Measurements from ENCODE around the gene WDR90.
"Not testable (repeated sequence)": the region's sequence is repeated elsewhere in the genome, so short reads cannot be mapped to it uniquely, and the experiment has no call there.

WDR90 gene

DNA sequence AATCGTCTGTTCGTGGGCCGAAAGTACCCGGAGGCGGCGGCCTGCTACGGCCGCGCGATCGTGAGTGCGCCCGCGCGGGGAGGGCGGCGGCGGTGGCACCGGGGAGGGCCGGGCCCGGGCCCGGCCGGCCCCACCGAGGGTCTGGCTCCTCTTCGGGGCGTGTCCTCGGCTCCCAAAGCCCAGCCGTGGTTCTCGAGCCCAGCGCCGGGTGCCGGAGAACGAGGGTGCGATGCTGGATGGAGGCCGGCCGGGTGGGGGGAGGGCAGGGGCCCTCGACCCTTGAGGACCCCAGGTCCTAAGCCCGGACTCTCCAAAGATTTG is 31.4 kb downstream of the WDR90 start:
- Mint-ChIP-seq H3K4me3 (peak overlapping the region; percentile 85), H3K4me1 (ENCODE audit: low read depth) (peaks cover 33% of the 10 kb centered on the region), H3K36me3 (ENCODE audit: low read depth) (peaks cover 21% of the 10 kb centered on the region), H3K27me3 (no peaks in the 10 kb centered on the region), H3K9me3 (no peaks in the 10 kb centered on the region), H3K27ac (peak overlapping the region; percentile 40)

DNA sequence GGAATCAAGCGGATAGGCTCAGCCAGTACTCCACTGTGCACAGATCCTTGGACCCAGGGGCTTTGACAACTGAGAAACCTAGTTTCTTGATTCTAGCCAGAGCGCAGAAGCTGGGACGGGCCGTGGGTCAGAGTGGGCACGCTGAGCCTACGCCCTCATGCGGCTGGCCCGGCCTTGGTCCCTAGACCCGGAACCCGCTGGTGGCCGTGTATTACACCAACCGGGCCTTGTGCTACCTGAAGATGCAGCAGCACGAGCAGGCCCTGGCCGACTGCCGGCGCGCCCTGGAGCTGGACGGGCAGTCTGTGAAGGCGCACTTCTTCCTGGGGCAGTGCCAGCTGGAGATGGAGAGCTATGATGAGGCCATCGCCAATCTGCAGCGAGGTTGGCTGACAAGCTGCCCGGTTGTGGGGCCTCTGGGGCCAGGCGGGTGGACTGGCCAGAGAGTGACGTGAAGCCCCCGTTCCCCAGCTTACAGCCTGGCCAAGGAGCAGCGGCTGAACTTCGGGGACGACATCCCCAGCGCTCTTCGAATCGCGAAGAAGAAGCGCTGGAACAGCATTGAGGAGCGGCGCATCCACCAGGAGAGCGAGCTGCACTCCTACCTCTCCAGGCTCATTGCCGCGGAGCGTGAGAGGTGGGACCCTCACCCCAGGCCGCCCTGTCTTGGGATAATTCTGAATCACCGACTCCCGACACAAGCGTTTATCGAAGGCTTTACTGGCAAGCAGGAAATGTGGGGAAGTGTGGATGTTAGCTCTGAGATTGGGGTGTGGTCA is 32.0 kb downstream of the WDR90 start:
- Mint-ChIP-seq H3K27ac (peak overlapping the region; percentile 61), H3K4me1 (ENCODE audit: low read depth) (peaks cover 33% of the 10 kb centered on the region), H3K27me3 (no peaks in the 10 kb centered on the region), H3K9me3 (no peaks in the 10 kb centered on the region), H3K4me3 (peak overlapping the region; percentile 85), H3K36me3 (ENCODE audit: low read depth) (peaks cover 21% of the 10 kb centered on the region)

DNA sequence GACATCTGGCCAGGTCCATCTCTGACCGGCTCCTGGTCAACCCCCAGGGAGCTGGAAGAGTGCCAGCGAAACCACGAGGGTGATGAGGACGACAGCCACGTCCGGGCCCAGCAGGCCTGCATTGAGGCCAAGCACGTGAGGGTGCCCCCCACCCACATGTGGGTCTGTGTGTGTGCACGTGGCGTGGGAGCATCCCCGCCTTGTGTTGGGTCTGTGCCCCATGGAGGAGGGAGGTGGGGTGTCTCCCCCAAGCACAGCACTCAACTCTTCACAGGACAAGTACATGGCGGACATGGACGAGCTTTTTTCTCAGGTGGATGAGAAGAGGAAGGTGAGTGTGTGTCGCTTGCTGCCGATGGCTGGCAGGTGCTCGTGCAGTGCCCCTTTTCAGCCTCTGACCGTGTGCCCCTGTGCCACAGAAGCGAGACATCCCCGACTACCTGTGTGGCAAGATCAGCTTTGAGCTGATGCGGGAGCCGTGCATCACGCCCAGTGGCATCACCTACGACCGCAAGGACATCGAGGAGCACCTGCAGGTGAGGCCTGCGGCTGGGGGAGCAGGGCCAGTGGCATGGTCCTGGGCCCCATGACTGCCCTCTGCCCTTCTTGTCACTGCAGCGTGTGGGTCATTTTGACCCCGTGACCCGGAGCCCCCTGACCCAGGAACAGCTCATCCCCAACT is 32.7 kb downstream of the WDR90 start:
- Mint-ChIP-seq H3K36me3 (ENCODE audit: low read depth) (peaks cover 21% of the 10 kb centered on the region), H3K27ac (peak overlapping the region; percentile 63), H3K27me3 (no peaks in the 10 kb centered on the region), H3K9me3 (no peaks in the 10 kb centered on the region), H3K4me1 (ENCODE audit: low read depth) (peaks cover 33% of the 10 kb centered on the region), H3K4me3 (peak overlapping the region; percentile 85)

DNA sequence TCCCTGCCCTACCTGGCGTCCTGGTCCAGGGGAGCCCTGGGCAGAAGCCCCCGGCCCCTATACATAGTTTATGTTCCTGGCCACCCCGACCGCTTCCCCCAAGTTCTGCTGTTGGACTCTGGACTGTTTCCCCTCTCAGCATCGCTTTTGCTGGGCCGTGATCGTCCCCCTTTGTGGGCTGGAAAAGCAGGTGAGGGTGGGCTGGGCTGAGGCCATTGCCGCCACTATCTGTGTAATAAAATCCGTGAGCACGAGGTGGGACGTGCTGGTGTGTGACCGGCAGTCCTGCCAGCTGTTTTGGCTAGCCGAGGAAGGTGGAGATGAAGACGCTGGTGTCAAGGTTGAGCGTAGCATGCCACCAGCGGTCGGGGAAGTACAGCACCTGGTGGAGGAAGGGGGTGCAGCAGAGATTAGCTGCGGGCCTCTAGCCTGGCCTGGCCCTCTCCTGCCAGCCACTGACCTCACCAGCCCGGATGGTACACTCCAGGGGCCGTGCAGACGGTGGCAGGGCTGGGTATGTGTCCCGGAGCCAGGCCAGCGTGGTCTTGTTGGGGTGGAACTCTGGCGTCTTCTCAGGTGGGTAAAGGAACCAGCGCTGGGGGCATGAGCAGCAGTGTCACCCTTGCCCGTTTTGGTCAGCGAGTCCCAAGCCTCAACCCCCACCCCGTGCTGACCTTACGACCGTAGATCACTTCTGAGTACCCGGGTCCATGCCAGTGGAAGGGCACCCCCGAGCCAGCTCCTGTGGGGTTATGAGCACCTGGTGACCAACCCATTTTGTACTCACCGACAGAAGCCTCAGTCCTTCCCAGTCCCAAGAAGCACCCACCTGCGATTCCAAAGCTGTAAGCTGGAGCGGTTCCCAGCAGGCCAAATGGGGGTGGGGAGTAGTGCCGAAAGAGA is 33.6 kb downstream of the WDR90 start:
- Mint-ChIP-seq H3K27me3 (no peaks in the 10 kb centered on the region), H3K9me3 (no peaks in the 10 kb centered on the region), H3K36me3 (ENCODE audit: low read depth) (peaks cover 21% of the 10 kb centered on the region), H3K4me3 (peak overlapping the region; percentile 85), H3K27ac (peak overlapping the region; percentile 63), H3K4me1 (ENCODE audit: low read depth) (peaks cover 33% of the 10 kb centered on the region)

DNA sequence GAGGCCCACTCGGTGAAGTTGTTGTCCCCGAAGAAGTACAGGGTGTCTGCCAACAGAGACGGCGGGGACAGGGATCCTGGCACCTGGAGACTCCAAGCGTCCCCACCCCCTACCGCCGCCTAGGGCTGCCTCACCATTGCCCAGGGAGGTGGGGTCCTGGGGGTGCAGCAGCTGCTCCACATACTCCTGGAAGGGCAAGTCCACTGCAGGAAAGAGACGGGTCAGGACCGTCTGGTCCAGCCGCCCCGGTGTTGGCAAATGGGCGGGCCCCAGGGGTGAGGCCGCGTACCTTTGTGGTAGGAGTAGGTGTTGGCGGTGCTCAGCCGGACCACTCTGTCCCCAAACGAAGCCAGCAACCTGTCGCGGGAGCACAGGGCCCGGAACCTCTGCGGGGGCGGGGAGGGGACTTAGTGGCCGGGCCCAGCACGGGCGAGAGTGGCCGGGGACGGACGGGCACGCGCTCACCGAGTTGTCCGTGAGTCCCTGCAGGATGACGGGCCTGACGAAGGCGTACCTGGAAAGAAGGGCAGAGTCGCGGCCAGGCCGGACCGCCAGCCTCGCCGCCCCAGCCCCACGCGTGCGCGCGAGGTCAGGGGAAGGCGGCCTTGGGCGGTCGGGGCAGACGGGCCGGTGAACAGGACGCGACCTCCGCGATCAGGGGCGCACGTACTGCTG is 34.4 kb downstream of the WDR90 start:
- Mint-ChIP-seq H3K27ac (peak overlapping the region; percentile 63), H3K9me3 (no peaks in the 10 kb centered on the region), H3K36me3 (ENCODE audit: low read depth) (peaks cover 21% of the 10 kb centered on the region), H3K27me3 (no peaks in the 10 kb centered on the region), H3K4me1 (ENCODE audit: low read depth) (peaks cover 33% of the 10 kb centered on the region), H3K4me3 (peak overlapping the region; percentile 85)

DNA sequence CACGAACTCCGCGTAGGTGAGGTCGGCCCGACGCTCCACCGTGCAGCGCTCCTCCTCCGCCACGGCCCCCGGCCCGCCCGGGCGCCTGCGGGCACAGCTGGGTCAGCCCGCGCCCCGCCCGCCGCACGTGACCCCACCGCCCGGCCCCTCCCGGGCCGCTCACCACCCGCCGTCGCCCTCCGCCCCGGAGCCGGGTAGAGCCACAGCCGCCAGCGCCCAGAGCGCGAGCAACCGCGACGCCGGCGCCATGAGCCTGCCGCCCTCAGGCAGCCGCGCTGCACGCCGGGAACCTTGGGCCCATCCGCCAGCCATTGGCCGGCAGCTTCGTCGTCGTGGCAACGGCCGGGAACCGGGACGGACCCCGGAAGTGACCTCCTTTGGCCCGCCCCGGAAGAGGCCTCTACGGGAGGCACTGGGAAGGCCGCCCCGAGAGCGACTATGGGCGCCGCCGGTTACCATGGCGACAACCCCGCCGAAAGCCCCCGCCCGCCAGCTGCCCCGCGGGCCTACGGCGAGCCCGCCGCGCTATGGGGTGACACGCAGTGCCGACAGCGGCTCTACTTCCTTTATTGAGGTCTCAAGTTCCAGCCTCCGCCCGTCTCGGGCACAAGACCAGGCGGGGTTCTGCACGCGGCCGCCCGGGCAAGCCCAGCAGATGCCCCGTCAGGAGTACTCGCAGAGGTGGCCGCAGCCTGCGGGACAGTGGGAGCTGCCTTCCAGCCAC is 35.1 kb downstream of the WDR90 start, which contains the start of gene JMJD8:
Gene JMJD8, minus strand, starts transcription at position 264 of the 724 bp plus-strand sequence. Its CDS starts 15 bp downstream, at position 249.
- Mint-ChIP-seq H3K9me3 (no peaks in the 10 kb centered on the region), H3K4me1 (ENCODE audit: low read depth) (peaks cover 39% of the 10 kb centered on the region), H3K27ac (peak within 1 kb of the TSS; percentile 63), H3K36me3 (ENCODE audit: low read depth) (peaks cover 21% of the 10 kb centered on the region), H3K4me3 (peak within 1 kb of the TSS; percentile 85), H3K27me3 (no peaks in the 10 kb centered on the region)

DNA sequence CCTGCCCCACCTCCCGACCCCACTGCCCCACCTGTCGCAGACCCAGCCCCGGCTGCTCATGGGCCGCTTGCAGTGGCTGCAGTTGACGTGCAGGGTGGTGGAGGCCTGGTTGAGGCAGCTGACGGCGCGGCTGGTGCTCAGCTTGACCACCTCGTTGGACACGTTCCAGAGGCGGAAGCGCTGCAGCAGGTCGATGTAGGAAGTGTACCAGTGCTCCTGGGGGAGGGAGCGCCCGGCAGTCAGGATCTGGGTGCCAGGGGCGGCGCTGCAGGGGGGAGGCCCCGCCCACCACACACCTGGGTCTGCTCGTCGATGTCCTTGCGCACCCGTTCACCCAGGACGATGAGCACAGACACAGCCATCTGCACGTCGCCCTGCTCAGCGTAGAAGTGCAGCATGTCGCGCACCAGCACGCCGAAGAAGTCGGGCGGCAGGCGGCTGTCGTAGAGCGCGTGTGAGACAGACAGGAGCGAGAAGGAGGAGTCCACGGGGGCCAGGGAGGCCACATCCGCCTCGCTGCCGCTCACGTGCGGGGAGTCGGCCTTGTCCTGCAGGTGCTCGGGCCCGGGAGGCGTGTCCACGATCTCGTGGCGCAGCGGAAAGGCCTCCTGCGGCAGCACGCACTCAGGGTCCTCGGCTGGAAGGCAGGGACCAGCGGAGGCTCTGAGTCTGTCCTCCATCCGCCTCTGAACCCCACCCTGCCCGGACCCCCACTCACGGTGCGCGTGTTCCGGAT is 36.0 kb downstream of the WDR90 start:
- Mint-ChIP-seq H3K4me1 (ENCODE audit: low read depth) (peaks cover 42% of the 10 kb centered on the region), H3K4me3 (peak overlapping the region; percentile 3), H3K27me3 (no peaks in the 10 kb centered on the region), H3K27ac (no peak overlapping the region), H3K9me3 (no peaks in the 10 kb centered on the region), H3K36me3 (ENCODE audit: low read depth) (peaks cover 21% of the 10 kb centered on the region)

DNA sequence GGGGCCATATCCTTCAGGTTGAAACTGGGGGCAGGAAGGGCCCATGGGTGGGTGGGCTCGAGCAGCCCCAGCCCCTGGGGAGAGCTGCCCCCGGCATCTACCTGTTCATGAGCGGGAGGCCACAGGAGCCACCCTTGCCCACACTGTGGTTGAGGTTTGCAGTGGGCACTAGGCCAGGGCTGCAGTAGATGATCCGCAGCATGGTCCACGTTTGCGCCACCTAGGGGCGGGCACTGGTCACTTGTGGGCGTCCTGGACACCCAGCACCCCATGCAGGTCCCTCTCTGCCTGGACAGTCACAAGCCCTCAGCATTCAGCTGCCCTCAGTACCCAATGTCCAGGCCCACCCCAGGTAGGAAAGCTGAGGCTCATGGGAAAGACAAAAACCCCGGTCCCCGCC is 36.8 kb downstream of the WDR90 start:
- Mint-ChIP-seq H3K27me3 (no peaks in the 10 kb centered on the region), H3K4me3 (no peak overlapping the region), H3K36me3 (ENCODE audit: low read depth) (peaks cover 20% of the 10 kb centered on the region), H3K4me1 (ENCODE audit: low read depth) (peaks cover 48% of the 10 kb centered on the region), H3K27ac (no peak overlapping the region), H3K9me3 (no peaks in the 10 kb centered on the region)

DNA sequence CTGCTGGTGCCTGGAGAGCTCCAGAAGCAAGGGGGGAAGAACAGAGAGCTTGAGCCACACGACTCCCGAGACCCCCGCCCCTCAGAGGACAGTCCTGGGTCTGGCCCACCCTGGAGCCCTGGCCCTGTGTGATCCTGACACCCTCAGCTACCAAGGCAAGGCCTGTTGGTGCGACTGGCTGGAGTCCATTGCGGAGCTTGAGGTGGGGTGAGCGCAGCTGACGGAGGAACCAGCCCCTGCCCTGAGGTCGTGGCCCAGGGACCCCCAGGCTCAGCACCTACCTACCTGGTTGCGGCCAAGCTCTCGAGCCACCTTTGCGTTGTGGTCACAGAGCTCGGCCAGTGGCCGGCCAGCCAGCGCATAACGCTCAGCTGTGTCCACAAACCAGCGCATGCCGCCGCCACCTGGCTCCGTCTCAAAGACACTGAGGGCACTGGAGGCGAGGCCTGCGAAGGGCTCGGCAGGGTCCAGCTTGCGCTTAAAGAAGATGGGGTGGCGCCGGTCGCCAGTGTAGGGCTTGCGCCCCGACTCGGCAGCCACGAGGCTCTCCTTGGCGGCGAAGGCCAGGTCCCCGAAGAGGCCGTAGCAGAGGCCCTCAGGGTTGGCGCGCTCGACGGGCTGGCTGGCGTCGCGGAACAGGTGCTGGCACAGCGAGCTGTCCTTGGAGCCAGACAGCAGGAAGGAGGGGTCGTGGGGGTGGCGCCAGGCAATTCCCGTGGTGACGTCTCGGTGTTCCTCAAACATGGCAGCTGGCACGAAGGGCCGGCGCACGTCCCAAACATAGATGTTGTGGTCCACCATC is 37.5 kb downstream of the WDR90 start:
- Mint-ChIP-seq H3K27ac (no peak overlapping the region), H3K4me3 (no peak overlapping the region), H3K4me1 (ENCODE audit: low read depth) (peaks cover 45% of the 10 kb centered on the region), H3K27me3 (no peaks in the 10 kb centered on the region), H3K36me3 (ENCODE audit: low read depth) (peaks cover 13% of the 10 kb centered on the region), H3K9me3 (no peaks in the 10 kb centered on the region)

DNA sequence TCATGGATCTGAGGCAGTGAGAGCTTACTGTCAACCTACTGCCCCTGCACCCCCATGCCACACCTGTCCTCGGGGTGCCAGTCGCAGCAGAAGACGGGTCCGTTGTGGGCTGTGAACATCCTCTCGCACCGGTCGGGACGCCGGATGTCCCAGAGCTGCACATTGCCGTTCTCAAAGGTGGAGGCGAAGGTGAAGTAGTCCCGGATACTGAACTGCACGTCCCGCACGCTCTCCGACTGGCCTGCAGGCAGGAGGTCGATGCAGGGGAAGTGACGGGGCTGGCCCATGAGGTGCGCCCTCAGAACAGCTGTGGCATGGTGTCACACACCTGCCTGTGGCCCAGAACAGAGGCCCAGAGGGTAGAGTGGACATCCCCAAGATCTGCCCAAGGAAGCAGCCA is 38.3 kb downstream of the WDR90 start:
- Mint-ChIP-seq H3K4me3 (peak overlapping the region; percentile 3), H3K9me3 (no peaks in the 10 kb centered on the region), H3K27me3 (peaks cover 3% of the 10 kb centered on the region), H3K36me3 (ENCODE audit: low read depth) (peaks cover 4% of the 10 kb centered on the region), H3K27ac (no peak overlapping the region), H3K4me1 (ENCODE audit: low read depth) (peaks cover 36% of the 10 kb centered on the region)

DNA sequence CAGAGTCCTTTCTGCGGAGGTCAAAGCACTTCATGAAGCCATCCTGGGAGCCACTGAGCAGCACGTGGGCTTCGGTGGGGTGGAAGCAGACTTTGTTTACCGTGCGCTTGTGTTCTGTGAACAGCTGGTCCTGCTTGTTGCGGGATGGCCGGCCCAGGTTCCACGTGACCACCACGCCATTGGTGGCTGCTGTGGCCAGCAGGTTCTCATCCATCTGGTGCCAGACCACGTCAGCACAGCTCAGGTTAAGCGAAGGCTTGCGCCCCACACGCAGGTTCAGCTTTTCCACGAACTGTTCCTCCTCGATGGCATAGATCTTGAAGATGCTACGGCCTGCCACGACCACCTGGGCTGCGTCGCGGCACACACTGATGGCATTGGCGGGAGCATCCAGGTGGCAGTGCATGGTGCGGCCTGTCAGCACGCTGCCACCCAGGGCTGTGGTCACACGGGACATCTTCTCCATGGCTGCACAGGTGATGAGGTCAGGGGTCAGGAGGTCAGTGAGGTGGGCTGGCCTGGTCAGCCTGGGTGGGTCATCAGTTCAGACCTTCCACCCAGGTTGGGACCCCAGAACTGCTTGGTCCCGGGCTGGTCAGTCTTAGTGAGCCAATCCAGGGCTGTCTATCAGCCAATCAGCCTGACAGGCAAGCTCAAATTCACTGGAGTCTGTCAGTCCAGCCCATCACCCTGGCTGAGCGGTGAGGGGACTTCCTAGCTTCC is 40.2 kb downstream of the WDR90 start:
- no peaks in the 10 kb centered on the region for H3K9me3 Mint-ChIP-seq
- H3K4me1 Mint-ChIP-seq (ENCODE audit: low read depth) = peaks cover 27% of the 10 kb centered on the region
- H3K4me3 Mint-ChIP-seq = peak overlapping the region; percentile 90
- H3K27me3 Mint-ChIP-seq = peaks cover 3% of the 10 kb centered on the region
- H3K36me3 Mint-ChIP-seq (ENCODE audit: low read depth) = no peaks in the 10 kb centered on the region
- peak overlapping the region; percentile 77 for H3K27ac Mint-ChIP-seq

DNA sequence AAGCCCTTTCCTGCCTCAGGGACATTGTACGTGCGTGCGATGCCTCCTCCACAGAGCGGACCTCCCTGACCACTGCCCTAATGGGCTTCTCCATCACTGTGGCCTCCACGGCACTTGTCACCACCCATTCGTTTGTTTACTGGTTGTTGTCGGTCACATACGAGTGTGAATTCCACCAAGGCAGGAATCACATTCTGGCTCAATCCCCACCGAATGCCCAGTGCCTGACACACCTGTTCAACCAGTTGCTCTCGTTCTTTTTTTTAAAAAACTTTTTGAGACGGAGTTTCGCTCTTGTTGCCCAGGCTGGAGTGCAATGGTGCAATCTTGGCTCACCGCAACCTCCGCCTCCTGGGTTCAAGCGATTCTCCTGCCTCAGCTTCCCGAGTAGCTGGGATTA is 42.1 kb downstream of the WDR90 start:
- peak overlapping the region; percentile 21 for H3K27ac Mint-ChIP-seq

More for the DNA sequence above, 42.1 kb downstream of the WDR90 start:
- H3K27me3 Mint-ChIP-seq; H3K36me3 Mint-ChIP-seq (ENCODE audit: low read depth); H3K9me3 Mint-ChIP-seq: not testable (repeated sequence)
- peaks cover 30% of the 10 kb centered on the region for H3K4me1 Mint-ChIP-seq (ENCODE audit: low read depth)
- H3K4me3 Mint-ChIP-seq = peak overlapping the region; percentile 62

Data from stimulated activated naive CD8-positive, alpha-beta T cell treated with anti-CD3 and anti-CD28 coated beads, Interleukin-15, Interleukin-2, amounts not matched to agents 100 ng/mL and 50 ng/mL, for 24 hours (primary cell).